HAP-1 (cell line): ENCODE measurements around the gene CXCL6.

Source experiments
- DNase-seq, 2 experiments: peaks; one replicate each; pipeline ENCODE4 v3.0.0-alpha.2; 2016 to 2020; ENCODE audit warnings: low spot score in 2 of 2
- H3K27me3 ChIP-seq: fragments of 250-450 bp; sonication (Bioruptor Pico); 2 replicates; pipeline ENCODE4 v1.5.1; 2020; ENCODE audit warnings: low read depth, mild to moderate bottlenecking, moderate library complexity
- H3K36me3 ChIP-seq: fragments of 250-450 bp; sonication (Bioruptor Pico); replicated peaks from 2 replicates; pipeline ENCODE4 v1.5.1; 2020; ENCODE audit warnings: mild to moderate bottlenecking
- H3K4me1 ChIP-seq: fragments of 250-450 bp; sonication (Bioruptor Pico); 2 replicates; pipeline ENCODE4 v1.5.1; 2020; ENCODE audit warnings: mild to moderate bottlenecking
- H3K4me3 ChIP-seq: fragments of 250-450 bp; sonication (Bioruptor Pico); 2 replicates; pipeline ENCODE4 v1.5.1; 2020; ENCODE audit warnings: mild to moderate bottlenecking, moderate library complexity
- H3K9me3 ChIP-seq: fragments of 250-450 bp; sonication (Bioruptor Pico); 2 replicates; pipeline ENCODE4 v1.5.1; 2020; ENCODE audit warnings: mild to moderate bottlenecking, moderate library complexity
- in situ Hi-C: fragments of 300-500 bp; cut with MboI; formaldehyde crosslinking; loops from 3 replicates; pipeline ENCODE4 v1.14.3; 2020; ENCODE audit warnings: low sequenced_read_pairs, inconsistent platforms, mixed read lengths

Gene CXCL6

DNA sequence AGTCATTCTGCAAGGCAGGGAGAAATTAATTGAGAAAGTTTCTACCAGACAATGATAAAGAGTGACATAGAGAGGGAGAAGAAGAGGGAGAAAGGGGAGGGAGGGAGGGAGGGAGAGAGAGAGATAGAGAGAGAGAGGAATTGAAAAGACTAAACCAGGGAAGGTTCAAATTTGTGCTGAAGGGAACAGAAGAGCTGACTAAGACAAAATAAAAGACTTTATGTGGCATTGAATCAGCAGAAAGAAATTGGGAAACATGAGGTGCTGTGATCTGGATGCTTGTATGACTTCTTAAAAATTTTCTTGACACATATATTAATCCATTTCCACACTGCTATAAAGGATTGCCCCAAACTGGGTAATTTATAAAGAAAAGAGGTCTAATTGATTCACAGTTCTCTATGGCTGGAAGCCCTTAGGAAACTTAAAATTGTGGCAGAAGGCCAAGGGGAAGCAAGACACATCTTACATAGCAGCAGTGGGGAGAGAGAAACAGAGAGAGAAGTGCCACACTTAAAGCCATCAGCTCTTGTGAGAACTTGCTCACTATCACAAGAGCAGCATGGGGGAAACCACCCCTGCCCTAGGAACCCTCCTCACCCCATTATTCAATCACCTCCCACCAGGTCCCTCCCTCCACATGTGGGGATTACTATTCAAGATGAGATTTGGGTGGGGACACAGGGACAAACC lies 13.5 kb upstream of the CXCL6 start:
- no peaks in the 10 kb centered on the region for H3K27me3 ChIP-seq
- DNase-seq, result no peak
- H3K36me3 ChIP-seq, result no peaks in the 10 kb centered on the region
- H3K4me1 ChIP-seq, result no peaks in the 10 kb centered on the region
- in situ Hi-C loops, result no loop called here
- H3K9me3 ChIP-seq, result no peaks in the 10 kb centered on the region
- H3K4me3 ChIP-seq, result no peak overlapping the region

- H3K27me3 ChIP-seq, result no peaks in the 10 kb centered on the region
- DNase-seq, result no peak
- H3K4me3 ChIP-seq, result no peak overlapping the region
- in situ Hi-C loops, result no loop called here
- H3K9me3 ChIP-seq, result no peaks in the 10 kb centered on the region
- no peaks in the 10 kb centered on the region for H3K36me3 ChIP-seq
- no peaks in the 10 kb centered on the region for H3K4me1 ChIP-seq
These were observed 12.7 kb upstream of the CXCL6 start for GRCh38 chr4:73823760-73824159.

DNA sequence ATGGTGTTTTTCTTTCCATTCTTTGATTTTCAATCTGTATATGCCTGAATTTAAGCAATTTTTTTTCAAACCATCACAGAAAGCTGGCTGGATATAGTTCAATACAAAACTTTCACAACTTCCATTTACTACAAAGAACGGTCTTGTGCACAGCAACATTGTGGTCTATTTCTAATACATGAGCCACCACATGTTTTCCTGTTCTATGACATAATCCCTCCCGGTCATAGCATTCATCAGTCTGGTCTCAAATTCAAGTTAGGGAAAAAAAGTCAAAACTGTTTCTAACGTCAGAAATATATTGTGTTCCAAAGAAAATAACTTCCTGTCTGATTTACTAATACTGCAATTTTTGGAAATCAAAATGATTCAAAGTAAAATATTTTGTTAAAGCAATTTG lies 7.5 kb upstream of the CXCL6 start:
- Histone ChIP-seq H3K4me3 (no peak overlapping the region), H3K36me3 (no peaks in the 10 kb centered on the region), H3K27me3 (no peaks in the 10 kb centered on the region), H3K4me1 (no peaks in the 10 kb centered on the region), H3K9me3 (no peaks in the 10 kb centered on the region)
- no peak for DNase-seq
- in situ Hi-C loops, result no loop called here

DNA sequence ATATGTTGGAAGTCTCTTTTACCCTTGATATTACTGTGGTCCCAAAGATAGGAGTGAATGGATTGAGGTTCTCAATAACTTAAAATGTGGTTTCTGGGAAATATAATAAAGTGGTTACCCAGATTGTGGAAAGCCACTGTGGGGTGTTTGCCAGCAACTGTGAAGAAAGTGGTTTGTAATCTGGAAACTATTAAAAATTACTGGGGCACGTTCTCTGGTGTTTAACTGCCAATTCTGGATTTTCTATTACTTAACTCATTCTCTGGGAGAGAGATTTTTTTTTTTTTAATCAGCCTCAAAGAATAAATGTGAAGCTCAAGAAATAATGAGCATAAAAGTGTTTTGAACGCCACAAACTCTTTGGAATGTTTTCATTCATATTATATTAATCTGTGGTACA lies 4.9 kb upstream of the CXCL6 start:
- Histone ChIP-seq H3K36me3 (no peaks in the 10 kb centered on the region), H3K9me3 (no peaks in the 10 kb centered on the region), H3K4me1 (no peaks in the 10 kb centered on the region), H3K27me3 (no peaks in the 10 kb centered on the region), H3K4me3 (no peak overlapping the region)
- in situ Hi-C loops, result no loop called here
- DNase-seq, result no peak

- Histone ChIP-seq H3K4me3 (no peak overlapping the region), H3K9me3 (no peaks in the 10 kb centered on the region), H3K27me3 (no peaks in the 10 kb centered on the region; the same call in 1 of the 2 replicates), H3K4me1 (no peaks in the 10 kb centered on the region), H3K36me3 (no peaks in the 10 kb centered on the region)
- no peak for DNase-seq
- in situ Hi-C loops, result no loop called here
These were observed 3.7 kb upstream of the CXCL6 start for GRCh38 chr4:73832651-73833237.

GRCh38 chr4:73839071-73839470 lies 2.6 kb downstream of the CXCL6 start:
- Histone ChIP-seq H3K4me1 (no peaks in the 10 kb centered on the region), H3K9me3 (no peaks in the 10 kb centered on the region), H3K4me3 (no peak overlapping the region), H3K27me3 (no peaks in the 10 kb centered on the region; the same call in 1 of the 2 replicates), H3K36me3 (no peaks in the 10 kb centered on the region)
- in situ Hi-C loops, result no loop called here
- no peak for DNase-seq

GRCh38 chr4:73839715-73840114 lies 3.2 kb downstream of the CXCL6 start:
- Histone ChIP-seq H3K4me3 (no peak overlapping the region), H3K27me3 (no peaks in the 10 kb centered on the region; the same call in 1 of the 2 replicates), H3K9me3 (no peaks in the 10 kb centered on the region), H3K36me3 (no peaks in the 10 kb centered on the region), H3K4me1 (no peaks in the 10 kb centered on the region)
- in situ Hi-C loops, result no loop called here
- no peak for DNase-seq

DNA sequence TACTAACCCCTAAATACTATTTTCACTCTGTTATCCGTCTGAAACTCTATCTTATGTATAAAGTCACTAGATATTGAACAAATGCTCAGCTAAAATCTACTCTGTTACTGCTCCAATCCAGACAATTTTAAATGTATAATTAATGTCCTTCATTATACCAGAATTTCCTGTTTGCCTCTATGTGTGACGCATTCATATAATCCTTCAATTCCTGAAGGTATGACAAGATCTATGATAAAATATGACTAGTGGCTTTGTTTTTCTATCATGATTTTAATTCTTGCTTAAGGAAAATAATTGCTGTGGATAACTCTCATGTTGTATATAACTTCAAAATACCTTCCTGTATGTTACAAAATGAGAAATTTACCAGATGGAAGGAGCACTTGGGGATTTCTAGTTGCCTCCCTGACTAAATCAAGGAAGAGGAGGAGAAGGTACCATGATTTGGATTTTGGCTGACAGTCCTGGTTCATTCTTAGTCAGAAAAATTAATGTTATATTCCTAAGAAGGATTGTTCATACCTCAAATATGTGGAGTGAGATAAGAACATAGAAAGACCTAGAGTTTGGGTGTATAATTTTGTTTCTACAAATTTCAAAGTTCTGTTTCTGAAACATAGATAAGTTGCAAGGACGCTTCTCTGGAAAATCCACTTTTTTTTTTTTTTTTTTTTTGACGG lies 4.9 kb downstream of the CXCL6 start:
- Histone ChIP-seq H3K4me3 (no peak overlapping the region), H3K9me3 (no peaks in the 10 kb centered on the region), H3K27me3 (no peaks in the 10 kb centered on the region; the same call in 1 of the 2 replicates), H3K36me3 (no peaks in the 10 kb centered on the region), H3K4me1 (no peaks in the 10 kb centered on the region)
- in situ Hi-C loops, result no loop called here
- DNase-seq, result no peak

GRCh38 chr4:73842696-73843095 lies 6.2 kb downstream of the CXCL6 start:
- Histone ChIP-seq H3K4me3 (no peak overlapping the region), H3K4me1 (no peaks in the 10 kb centered on the region), H3K9me3 (no peaks in the 10 kb centered on the region), H3K27me3 (no peaks in the 10 kb centered on the region; the same call in 1 of the 2 replicates), H3K36me3 (no peaks in the 10 kb centered on the region)
- in situ Hi-C loops, result no loop called here
- DNase-seq, result no peak

DNA sequence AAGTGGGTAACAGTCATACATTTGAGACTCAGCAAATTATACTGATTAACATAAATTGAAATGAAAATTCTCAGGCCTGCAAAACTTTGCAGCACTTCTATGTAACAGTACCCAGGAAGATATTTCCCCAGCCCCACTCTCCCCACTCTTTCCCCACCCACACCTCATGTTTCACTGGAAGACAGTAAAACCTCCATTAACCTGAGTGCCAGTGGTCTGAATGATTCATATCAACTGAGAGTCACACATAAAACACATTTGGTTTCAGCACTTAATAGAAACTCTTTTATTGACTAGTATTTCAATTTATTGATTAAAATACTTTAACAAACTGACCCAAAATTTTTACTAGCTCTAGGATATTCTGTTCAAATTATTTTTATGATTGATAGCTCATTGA lies 6.9 kb downstream of the CXCL6 start:
- no peaks in the 10 kb centered on the region for H3K27me3 ChIP-seq
- H3K9me3 ChIP-seq, result no peaks in the 10 kb centered on the region
- H3K4me1 ChIP-seq, result no peaks in the 10 kb centered on the region
- H3K36me3 ChIP-seq, result no peaks in the 10 kb centered on the region
- H3K4me3 ChIP-seq, result no peak overlapping the region
- in situ Hi-C loops, result no loop called here
- no peak for DNase-seq

DNA sequence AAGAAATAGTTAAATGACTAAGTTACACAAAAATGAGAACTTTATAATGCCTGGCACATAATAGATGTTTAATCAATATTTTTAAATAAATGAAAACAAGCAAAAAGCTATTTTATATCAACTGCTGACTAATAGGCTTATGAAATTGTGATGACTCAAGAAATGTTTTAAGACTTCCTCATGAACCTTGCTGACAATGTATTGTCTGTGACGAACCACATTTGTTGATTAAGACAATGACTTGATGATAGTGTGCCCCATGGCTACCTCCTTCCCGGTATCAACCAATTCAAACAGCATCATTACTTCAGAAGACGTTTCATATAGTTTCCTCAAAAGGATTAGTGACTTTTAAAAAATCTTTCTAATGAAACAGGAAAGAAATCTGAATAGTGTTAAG lies 7.9 kb downstream of the CXCL6 start:
- no peak overlapping the region for H3K4me3 ChIP-seq
- no peak for DNase-seq
- H3K36me3 ChIP-seq, result no peaks in the 10 kb centered on the region
- no peaks in the 10 kb centered on the region for H3K9me3 ChIP-seq
- no peaks in the 10 kb centered on the region for H3K27me3 ChIP-seq
- no peaks in the 10 kb centered on the region for H3K4me1 ChIP-seq
- in situ Hi-C loops, result no loop called here

DNA sequence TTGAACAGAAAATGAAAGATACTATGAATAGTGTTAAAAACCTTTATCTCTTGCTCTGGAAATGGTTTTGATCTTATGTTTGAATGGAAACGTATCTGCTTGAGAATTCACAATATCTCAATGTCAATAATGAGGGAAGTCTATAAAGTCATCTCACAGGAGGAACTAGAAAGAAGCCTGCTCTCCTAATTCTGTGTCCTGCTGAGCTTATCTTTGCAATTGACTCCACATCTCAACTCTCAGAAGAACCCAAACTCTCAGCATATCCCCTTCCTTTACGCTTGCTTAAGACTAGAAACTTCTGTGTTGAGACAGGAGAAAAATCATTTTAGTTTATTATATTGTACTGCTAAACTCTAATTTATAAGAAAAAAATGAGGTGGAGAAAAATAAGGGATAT lies 8.3 kb downstream of the CXCL6 start:
- in situ Hi-C loops, result no loop called here

DNA sequence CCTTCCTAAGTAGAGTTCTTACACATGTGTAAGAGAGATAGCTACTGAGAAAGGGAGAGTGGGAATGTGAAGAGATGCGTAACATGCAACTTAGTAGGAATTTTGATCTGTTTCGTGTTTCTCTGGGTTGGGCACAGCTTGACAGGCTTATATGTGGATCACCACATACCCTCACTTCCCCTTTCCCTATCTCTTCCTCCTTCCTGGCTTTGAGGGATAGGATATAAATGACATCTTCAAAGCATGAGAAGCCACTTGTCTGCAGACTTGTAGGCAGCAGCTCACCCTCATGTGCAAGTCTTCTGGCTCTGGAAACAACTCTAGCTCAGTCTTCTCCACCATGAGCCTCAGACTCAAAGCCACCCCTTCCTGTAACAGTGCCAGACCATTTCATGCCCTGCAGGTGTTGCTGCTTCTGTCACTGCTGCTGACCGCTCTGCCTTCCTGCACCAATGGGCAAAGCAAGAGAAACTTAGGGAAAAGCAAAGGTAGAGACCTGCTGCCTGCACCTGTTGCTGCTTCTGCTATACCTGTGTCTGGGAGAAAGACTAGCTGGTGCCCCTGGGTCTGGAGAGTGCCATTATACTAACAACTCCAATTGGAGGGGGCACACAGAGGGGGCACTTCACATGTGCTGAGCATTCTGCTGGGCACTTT lies 11.2 kb downstream of the CXCL6 start:
- DNase-seq, result no peak
- no peaks in the 10 kb centered on the region for H3K27me3 ChIP-seq
- no peaks in the 10 kb centered on the region for H3K9me3 ChIP-seq
- in situ Hi-C loops, result no loop called here
- no peaks in the 10 kb centered on the region for H3K4me1 ChIP-seq
- no peaks in the 10 kb centered on the region for H3K36me3 ChIP-seq
- no peak overlapping the region for H3K4me3 ChIP-seq

More for the DNA sequence above, 8.3 kb downstream of the CXCL6 start:
- no peaks in the 10 kb centered on the region for H3K36me3 ChIP-seq
- no peak for DNase-seq
- no peaks in the 10 kb centered on the region for H3K4me1 ChIP-seq
- no peaks in the 10 kb centered on the region for H3K27me3 ChIP-seq
- no peaks in the 10 kb centered on the region for H3K9me3 ChIP-seq
- H3K4me3 ChIP-seq, result no peak overlapping the region

DNA sequence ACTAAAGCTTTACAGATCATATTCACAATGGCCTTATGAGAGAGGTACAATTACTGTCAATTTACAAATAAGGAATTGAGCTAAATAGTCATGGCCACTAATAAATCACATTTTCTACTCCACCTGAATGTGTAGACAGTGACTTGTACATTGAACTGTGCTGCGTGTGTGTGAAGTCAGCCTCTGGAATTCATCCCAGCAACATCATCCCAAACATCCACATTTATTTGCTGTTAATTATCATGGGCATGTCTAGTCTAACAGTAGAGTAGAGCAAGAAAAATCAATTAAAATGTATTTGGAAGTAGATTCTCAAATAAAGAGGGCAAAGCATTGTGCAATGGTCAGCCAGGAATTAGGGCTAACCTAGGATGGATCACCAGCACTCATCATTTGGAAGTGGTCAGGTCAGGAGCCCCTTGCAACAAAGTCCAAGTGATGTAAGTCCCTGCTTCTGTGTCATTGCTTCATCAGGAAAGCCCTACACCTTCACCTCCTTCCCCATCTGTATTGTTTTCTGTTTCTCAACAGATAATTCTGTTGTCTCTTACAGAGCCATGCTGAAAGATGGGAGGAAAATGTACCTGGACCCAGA lies 11.8 kb downstream of the CXCL6 start:
- DNase-seq, result no peak
- in situ Hi-C loops, result no loop called here
- Histone ChIP-seq H3K36me3 (no peaks in the 10 kb centered on the region), H3K4me3 (no peak overlapping the region), H3K9me3 (no peaks in the 10 kb centered on the region), H3K27me3 (no peaks in the 10 kb centered on the region), H3K4me1 (no peaks in the 10 kb centered on the region)
